SH-SY5Y (cell line): ENCODE data around the gene CRTC3.

Experiments used
- GATA2 ChIP-seq: IDR thresholded peaks from 2 replicates; pipeline ENCODE4 v1.6.1; 2011; ENCODE audit warnings: mild to moderate bottlenecking, low read depth, low read length
- GATA3 ChIP-seq: IDR thresholded peaks from 2 replicates; pipeline ENCODE4 v1.6.1; 2011; ENCODE audit warnings: low read depth, mild to moderate bottlenecking, low read length, moderate library complexity

- TF ChIP-seq GATA3 (no peak), GATA2 (no peak)
Measured at GRCh38 chr15:90644952-90645725, 115.4 kb downstream of the CRTC3 start.
